Measurements from ENCODE around the gene RCBTB2.

The RCBTB2 gene

GRCh38 chr13:48569104-48569666 lies 36.3 kb upstream of the RCBTB2 start:
- no peak for TF ChIP-seq CTCF (IDR thresholded peaks at IDR 0.05; ENCODE audit: borderline replicate concordance, insufficient read depth, low read depth, low read length)
- H3K4me3 ChIP-seq (ENCODE audit: low read depth, low read length), result no peak overlapping the region

- TF ChIP-seq CTCF (IDR thresholded peaks at IDR 0.05; ENCODE audit: borderline replicate concordance, insufficient read depth, low read depth, low read length), result no peak
- H3K4me3 ChIP-seq (ENCODE audit: low read depth, low read length), result no peak overlapping the region
Measured at GRCh38 chr13:48568370-48569103, 35.7 kb upstream of the RCBTB2 start.

- TF ChIP-seq CTCF (IDR thresholded peaks at IDR 0.05; ENCODE audit: borderline replicate concordance, insufficient read depth, low read depth, low read length), result no peak
- H3K4me3 ChIP-seq (ENCODE audit: low read depth, low read length), result no peak overlapping the region
Measured at GRCh38 chr13:48567515-48568369, 34.9 kb upstream of the RCBTB2 start.

- no peak for TF ChIP-seq CTCF (IDR thresholded peaks at IDR 0.05; ENCODE audit: borderline replicate concordance, insufficient read depth, low read depth, low read length)
Measured at GRCh38 chr13:48564056-48564455, 31.2 kb upstream of the RCBTB2 start.

GRCh38 chr13:48563626-48564025 lies 30.7 kb upstream of the RCBTB2 start:
- no peak for TF ChIP-seq CTCF (IDR thresholded peaks at IDR 0.05; ENCODE audit: borderline replicate concordance, insufficient read depth, low read depth, low read length)
- no peak overlapping the region for H3K4me3 ChIP-seq (ENCODE audit: low read depth, low read length)

More at GRCh38 chr13:48564056-48564455, 31.2 kb upstream of the RCBTB2 start:
- no peak overlapping the region for H3K4me3 ChIP-seq (ENCODE audit: low read depth, low read length)

GRCh38 chr13:48562296-48563066 lies 29.6 kb upstream of the RCBTB2 start:
- no peak overlapping the region for H3K4me3 ChIP-seq (ENCODE audit: low read depth, low read length)
- no peak for TF ChIP-seq CTCF (IDR thresholded peaks at IDR 0.05; ENCODE audit: borderline replicate concordance, insufficient read depth, low read depth, low read length)

Data from GM12875 (cell line).